Measurements from ENCODE around the gene EPX.
"Not testable (repeated sequence)": the region's sequence is repeated elsewhere in the genome, so short reads cannot be mapped to it uniquely, and the experiment has no call there.

EPX gene

GRCh38 chr17:58192612-58193011 lies at the start of gene EPX:
Gene EPX (plus strand): TSS chr17:58192726. CDS start chr17:58192847, 121 bp downstream.
- DNase-seq: no peak

GRCh38 chr17:58143335-58143734 lies 49.2 kb upstream of the EPX start:
- DNase-seq: not testable (repeated sequence)

GRCh38 chr17:58144801-58145200 lies 47.7 kb upstream of the EPX start:
- no peak for DNase-seq

- DNase-seq: no peak
Observed at GRCh38 chr17:58147930-58148434, 44.5 kb upstream of the EPX start, which contains the start of gene OR4D1. Gene OR4D1 (plus strand): TSS chr17:58148384. CDS start chr17:58155154, 6,770 bp downstream.

GRCh38 chr17:58148609-58149008 lies 43.9 kb upstream of the EPX start:
- no peak for DNase-seq

GRCh38 chr17:58150394-58150793 lies 42.1 kb upstream of the EPX start:
- DNase-seq: no peak

- DNase-seq: no peak
Observed at GRCh38 chr17:58153046-58153445, 39.5 kb upstream of the EPX start.

GRCh38 chr17:58153671-58154070 lies 38.9 kb upstream of the EPX start:
- no peak for DNase-seq

- peak; percentile 2 for DNase-seq
Observed at GRCh38 chr17:58156839-58157803, 35.4 kb upstream of the EPX start.

GRCh38 chr17:58158181-58158580 lies 34.3 kb upstream of the EPX start:
- no peak for DNase-seq

- DNase-seq: no peak
Observed at GRCh38 chr17:58161566-58161965, 31.0 kb upstream of the EPX start.

GRCh38 chr17:58165981-58166380 lies 26.5 kb upstream of the EPX start:
- no peak for DNase-seq

- DNase-seq: no peak
Observed at GRCh38 chr17:58166682-58167081, 25.8 kb upstream of the EPX start, which contains the start of gene OR4D2. Gene OR4D2 (plus strand): TSS chr17:58166982. CDS start chr17:58169656, 2,674 bp downstream.

- no peak for DNase-seq
Observed at GRCh38 chr17:58170622-58171021, 21.9 kb upstream of the EPX start.

GRCh38 chr17:58172369-58173071 lies 20.0 kb upstream of the EPX start:
- DNase-seq: peak; percentile 37

GRCh38 chr17:58174871-58175270 lies 17.7 kb upstream of the EPX start:
- no peak for DNase-seq

GRCh38 chr17:58176200-58176599 lies 16.3 kb upstream of the EPX start:
- no peak for DNase-seq

GRCh38 chr17:58181796-58182195 lies 10.7 kb upstream of the EPX start:
- no peak for DNase-seq

- DNase-seq: no peak
Observed at GRCh38 chr17:58183514-58183913, 9.0 kb upstream of the EPX start.

- DNase-seq: peak; percentile 17
Observed at GRCh38 chr17:58184308-58184985, 8.1 kb upstream of the EPX start.

- no peak for DNase-seq
Observed at GRCh38 chr17:58184986-58185761, 7.4 kb upstream of the EPX start.

GRCh38 chr17:58186591-58186990 lies 5.9 kb upstream of the EPX start:
- DNase-seq: no peak
